HG03439 (cell line): Measurements from ENCODE around the gene DNM1L.
"Not testable (repeated sequence)": the region's sequence is repeated elsewhere in the genome, so short reads cannot be mapped to it uniquely, and the experiment has no call there.

Experiments
- ATAC-seq: cut with Tn5 transposase; IDR thresholded peaks from one replicate; pipeline ENCODE4 v1.9.1; 2021; ENCODE audit warnings: mild to moderate bottlenecking, moderate library complexity; ENCODE audit not compliant: unreplicated experiment

The DNM1L gene

GRCh38 chr12:32695787-32696186 is 16.7 kb downstream of the DNM1L start:
- no peak for ATAC-seq

GRCh38 chr12:32697445-32697844 is 18.3 kb downstream of the DNM1L start:
- ATAC-seq, result no peak

- ATAC-seq, result no peak
These were observed 19.2 kb downstream of the DNM1L start for GRCh38 chr12:32698285-32698684.

- not testable (repeated sequence) for ATAC-seq
These were observed 20.3 kb downstream of the DNM1L start for GRCh38 chr12:32699437-32699836.

GRCh38 chr12:32702473-32702872 is 23.4 kb downstream of the DNM1L start:
- no peak for ATAC-seq

- no peak for ATAC-seq
These were observed 23.8 kb downstream of the DNM1L start for GRCh38 chr12:32702946-32703345.

- ATAC-seq, result no peak
These were observed 26.7 kb downstream of the DNM1L start for GRCh38 chr12:32705783-32706182.

GRCh38 chr12:32706335-32707024 is 27.4 kb downstream of the DNM1L start:
- ATAC-seq, result no peak

GRCh38 chr12:32708926-32709325 is 29.8 kb downstream of the DNM1L start:
- no peak for ATAC-seq

GRCh38 chr12:32714772-32715171 is 35.7 kb downstream of the DNM1L start:
- ATAC-seq, result no peak

- no peak for ATAC-seq
These were observed 39.8 kb downstream of the DNM1L start for GRCh38 chr12:32718926-32719325.

- ATAC-seq, result not testable (repeated sequence)
These were observed 46.2 kb downstream of the DNM1L start for GRCh38 chr12:32725308-32725707.

- ATAC-seq, result no peak
These were observed 47.2 kb downstream of the DNM1L start for GRCh38 chr12:32726286-32726685.

- ATAC-seq, result no peak
These were observed 48.1 kb downstream of the DNM1L start for GRCh38 chr12:32727237-32727636.

- no peak for ATAC-seq
These were observed 55.9 kb downstream of the DNM1L start for GRCh38 chr12:32734952-32735351.

- no peak for ATAC-seq
These were observed 57.3 kb downstream of the DNM1L start for GRCh38 chr12:32736445-32736844.

- ATAC-seq, result no peak
These were observed 58.6 kb downstream of the DNM1L start for GRCh38 chr12:32737715-32738114.

GRCh38 chr12:32739279-32739678 is 60.2 kb downstream of the DNM1L start:
- ATAC-seq, result no peak

- ATAC-seq, result no peak
These were observed 63.0 kb downstream of the DNM1L start for GRCh38 chr12:32742133-32742532.

GRCh38 chr12:32743264-32743663 is 64.2 kb downstream of the DNM1L start:
- no peak for ATAC-seq

GRCh38 chr12:32753605-32754004 is 74.5 kb downstream of the DNM1L start:
- no peak for ATAC-seq

- no peak for ATAC-seq
These were observed 75.0 kb downstream of the DNM1L start for GRCh38 chr12:32754111-32754510.

GRCh38 chr12:32755051-32755653 is 76.1 kb downstream of the DNM1L start:
- ATAC-seq, result peak; percentile 78
